Measurements from ENCODE around the gene DNAJC3.

DNAJC3 gene

GRCh38 chr13:95676762-95677563, at the start of gene DNAJC3:
Gene DNAJC3, plus strand, starts transcription at chr13:95677139. Its CDS starts 117 bp downstream, at chr13:95677256.
- DNase-seq (ENCODE audit: low read depth, low spot score): peak; percentile 92
- peak within 1 kb of the TSS; percentile 91 for H3K27ac ChIP-seq

- no peak overlapping the region for H3K27ac ChIP-seq
- DNase-seq (ENCODE audit: low read depth, low spot score): no peak
Measured at GRCh38 chr13:95627590-95627989, 49.3 kb upstream of the DNAJC3 start.

GRCh38 chr13:95628488-95628887, 48.5 kb upstream of the DNAJC3 start:
- no peak for DNase-seq (ENCODE audit: low read depth, low spot score)
- H3K27ac ChIP-seq: no peak overlapping the region

GRCh38 chr13:95629071-95629470, 47.9 kb upstream of the DNAJC3 start:
- no peak overlapping the region for H3K27ac ChIP-seq
- no peak for DNase-seq (ENCODE audit: low read depth, low spot score)

GRCh38 chr13:95630593-95630992, 46.3 kb upstream of the DNAJC3 start:
- no peak for DNase-seq (ENCODE audit: low read depth, low spot score)
- H3K27ac ChIP-seq: no peak overlapping the region

- no peak for DNase-seq (ENCODE audit: low read depth, low spot score)
- H3K27ac ChIP-seq: no peak overlapping the region
Measured at GRCh38 chr13:95636853-95637252, 40.1 kb upstream of the DNAJC3 start.

GRCh38 chr13:95641291-95642027, 35.5 kb upstream of the DNAJC3 start:
- H3K27ac ChIP-seq: no peak overlapping the region
- no peak for DNase-seq (ENCODE audit: low read depth, low spot score)

- no peak for DNase-seq (ENCODE audit: low read depth, low spot score)
- no peak overlapping the region for H3K27ac ChIP-seq
Measured at GRCh38 chr13:95642028-95642621, 34.8 kb upstream of the DNAJC3 start.

GRCh38 chr13:95642999-95643398, 33.9 kb upstream of the DNAJC3 start:
- H3K27ac ChIP-seq: no peak overlapping the region
- no peak for DNase-seq (ENCODE audit: low read depth, low spot score)

- DNase-seq (ENCODE audit: low read depth, low spot score): no peak
- no peak overlapping the region for H3K27ac ChIP-seq
Measured at GRCh38 chr13:95643571-95643935, 33.4 kb upstream of the DNAJC3 start.

- no peak overlapping the region for H3K27ac ChIP-seq
Measured at GRCh38 chr13:95643936-95644598, 32.9 kb upstream of the DNAJC3 start.

GRCh38 chr13:95644601-95645052, 32.3 kb upstream of the DNAJC3 start, which contains the start of gene DZIP1:
Gene DZIP1, minus strand, starts transcription at chr13:95644706. Its CDS starts 2,677 bp downstream, at chr13:95642029.
- no peak for DNase-seq (ENCODE audit: low read depth, low spot score)
- H3K27ac ChIP-seq: no peak within 1 kb of the TSS

More at GRCh38 chr13:95643936-95644598, 32.9 kb upstream of the DNAJC3 start:
- DNase-seq (ENCODE audit: low read depth, low spot score): no peak

GRCh38 chr13:95647321-95647720, 29.6 kb upstream of the DNAJC3 start:
- no peak for DNase-seq (ENCODE audit: low read depth, low spot score)
- H3K27ac ChIP-seq: no peak overlapping the region

GRCh38 chr13:95650696-95651095, 26.2 kb upstream of the DNAJC3 start:
- no peak for DNase-seq (ENCODE audit: low read depth, low spot score)
- no peak overlapping the region for H3K27ac ChIP-seq

- no peak overlapping the region for H3K27ac ChIP-seq
- DNase-seq (ENCODE audit: low read depth, low spot score): no peak
Measured at GRCh38 chr13:95652244-95652764, 24.6 kb upstream of the DNAJC3 start.

- H3K27ac ChIP-seq: no peak overlapping the region
- DNase-seq (ENCODE audit: low read depth, low spot score): no peak
Measured at GRCh38 chr13:95652821-95653220, 24.1 kb upstream of the DNAJC3 start.

- no peak overlapping the region for H3K27ac ChIP-seq
- DNase-seq (ENCODE audit: low read depth, low spot score): no peak
Measured at GRCh38 chr13:95656386-95657015, 20.4 kb upstream of the DNAJC3 start.

- no peak for DNase-seq (ENCODE audit: low read depth, low spot score)
- H3K27ac ChIP-seq: no peak overlapping the region
Measured at GRCh38 chr13:95659500-95659899, 17.4 kb upstream of the DNAJC3 start.

GRCh38 chr13:95660981-95661581, 15.9 kb upstream of the DNAJC3 start:
- H3K27ac ChIP-seq: no peak overlapping the region
- no peak for DNase-seq (ENCODE audit: low read depth, low spot score)
